Gastrocnemius medialis (tissue), 4 donors: ENCODE results near the gene UAP1. TPM values are rescaled to one million over a fixed set of nuclear protein-coding genes. Genes with fewer than 3 reads are reported as not detected.

Source experiments
- ATAC-seq, 2 donors: fragments of 150-250 bp; one replicate each; pipeline ENCODE4 v1.9.1; 2016
- DNase-seq, 2 donors: peaks; one replicate each; pipeline ENCODE4 v3.0.0-alpha.2; 2019
- H3K27ac ChIP-seq, 4 donors: fragments of 200-600 bp; sonication (generic); 1 replicate in 1 of 4; 2 replicates in 3 of 4; pipeline ENCODE4 v1.5.1; 2016 to 2018; ENCODE audit warnings: mild to moderate bottlenecking in 2 of 4, moderate library complexity in 1 of 4
- H3K27me3 ChIP-seq, 3 donors: fragments of 200-600 bp; sonication (generic) in 2 of 3; 1 replicate in 1 of 3; 2 replicates in 2 of 3; pipeline versions ENCODE4 v1.5.1 to v1.6.0; 2016 to 2019; ENCODE audit warnings: mild to moderate bottlenecking in 1 of 3, moderate library complexity in 1 of 3
- H3K36me3 ChIP-seq, 2 donors: fragments of 200-600 bp; sonication (generic) in 1 of 2; one replicate each; pipeline ENCODE4 v1.5.1; 2017 to 2018
- H3K4me1 ChIP-seq, 2 donors: fragments of 200-600 bp; sonication (generic) in 1 of 2; one replicate each; pipeline ENCODE4 v1.5.1; 2016 to 2017; ENCODE audit warnings: mild to moderate bottlenecking in 2 of 2
- H3K4me3 ChIP-seq, 4 donors: fragments of 200-600 bp; sonication (generic) in 3 of 4; 1 replicate in 1 of 4; 2 replicates in 3 of 4; pipeline ENCODE4 v1.5.1; 2016 to 2019; ENCODE audit warnings: mild to moderate bottlenecking in 2 of 4
- H3K9me3 ChIP-seq, 3 donors: fragments of 200-600 bp; sonication (generic) in 2 of 3; 1 replicate in 1 of 3; 2 replicates in 2 of 3; pipeline ENCODE4 v1.5.1; 2016 to 2019
- POLR2A ChIP-seq, 2 donors: fragments of 450-650 bp; IDR thresholded peaks; one replicate each; pipeline ENCODE4 v1.6.1; 2017; ENCODE audit warnings: antibody characterized with exemption in 2 of 2, mild to moderate bottlenecking in 2 of 2, moderate library complexity in 2 of 2
- in situ Hi-C, 4 donors: fragments of 200-750 bp; cut with MboI; loops; one replicate each; pipeline versions ENCODE4 v1.15.0 to v1.8.0; 2017; ENCODE audit warnings: low sequenced_read_pairs in 4 of 4
- intact Hi-C: fragments of 100-400 bp; cut with DNase I; formaldehyde crosslinking; loops from one replicate; pipeline ENCODE4 v1.15.1; 2023; ENCODE audit warnings: low total_unique reads
- total RNA-seq, 4 donors: library from RNA; depleted of rRNA; stranded (reverse); fragments of >200 nt; gene quantifications; one replicate each; pipeline versions ENCODE4 v1.1.0 to v1.2.3, GENCODE V29; 2016
- TF ChIP-seq, protein P1 (sequence below), 5 experiments: fragments of 450-650 bp in 3 of 5; fragments of 200-600 bp in 2 of 5; sonication (generic) in 2 of 5; IDR thresholded peaks in 4 of 5; conservative IDR thresholded peaks in 1 of 5; 1 replicate in 4 of 5; 2 replicates in 1 of 5; pipeline ENCODE4 v1.5.1; 2016 to 2019; ENCODE audit warnings: antibody characterized with exemption in 5 of 5, mild to moderate bottlenecking in 3 of 5, moderate library complexity in 3 of 5

UAP1 gene
- total RNA-seq, 4 donors from 2014 or later: 29.2 to 57.3 (median 43.2) TPM

DNA sequence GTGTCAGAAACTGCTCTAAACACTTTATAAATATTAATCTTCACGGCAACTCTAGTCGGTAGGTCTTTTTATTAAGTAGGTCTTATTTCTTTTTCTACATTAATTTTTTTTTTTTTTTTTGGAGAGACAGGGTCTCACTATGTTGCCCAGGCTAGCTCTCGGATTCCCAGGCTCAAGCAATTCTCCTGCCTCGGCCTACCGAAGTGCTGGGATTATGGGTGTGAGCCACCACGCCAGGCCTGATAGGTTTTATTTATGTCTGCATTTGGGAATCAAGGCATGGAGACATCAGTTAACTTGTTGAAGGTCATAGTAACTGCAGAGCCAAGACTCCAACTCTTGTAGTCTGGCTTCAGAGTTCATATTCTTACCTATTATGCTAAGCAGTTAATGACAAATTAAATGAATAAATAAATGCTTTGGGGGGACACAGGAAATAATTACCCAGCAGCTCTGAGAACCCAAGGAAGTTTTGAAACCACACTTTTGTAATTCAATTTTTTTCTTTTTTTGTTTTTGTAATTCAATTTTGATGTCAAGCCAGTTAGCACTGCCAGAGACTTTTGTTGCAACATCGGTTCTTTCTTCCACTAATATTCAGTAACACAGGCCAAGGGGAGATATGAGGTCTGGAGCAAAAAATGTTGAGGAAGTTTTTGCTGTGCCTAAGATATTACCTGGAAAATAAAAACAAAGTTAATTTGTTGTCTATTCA lies 9.4 kb upstream of the UAP1 start:
- Histone ChIP-seq H3K36me3 (no peaks in the 10 kb centered on the region), H3K4me3 (no peak overlapping the region), H3K4me1 (no peaks in the 10 kb centered on the region), H3K27ac (peak overlapping the region; percentile 48 to 55 (median 53)), H3K27me3 (no peaks in the 10 kb centered on the region), H3K9me3 (no peaks in the 10 kb centered on the region)
- ATAC-seq: peak; percentile 31 to 40
- in situ Hi-C loops: no loop called here
- intact Hi-C loops: no loop called here
- no peak for TF ChIP-seq POLR2A (IDR thresholded peaks at IDR 0.05)
- TF ChIP-seq, protein P1, sequence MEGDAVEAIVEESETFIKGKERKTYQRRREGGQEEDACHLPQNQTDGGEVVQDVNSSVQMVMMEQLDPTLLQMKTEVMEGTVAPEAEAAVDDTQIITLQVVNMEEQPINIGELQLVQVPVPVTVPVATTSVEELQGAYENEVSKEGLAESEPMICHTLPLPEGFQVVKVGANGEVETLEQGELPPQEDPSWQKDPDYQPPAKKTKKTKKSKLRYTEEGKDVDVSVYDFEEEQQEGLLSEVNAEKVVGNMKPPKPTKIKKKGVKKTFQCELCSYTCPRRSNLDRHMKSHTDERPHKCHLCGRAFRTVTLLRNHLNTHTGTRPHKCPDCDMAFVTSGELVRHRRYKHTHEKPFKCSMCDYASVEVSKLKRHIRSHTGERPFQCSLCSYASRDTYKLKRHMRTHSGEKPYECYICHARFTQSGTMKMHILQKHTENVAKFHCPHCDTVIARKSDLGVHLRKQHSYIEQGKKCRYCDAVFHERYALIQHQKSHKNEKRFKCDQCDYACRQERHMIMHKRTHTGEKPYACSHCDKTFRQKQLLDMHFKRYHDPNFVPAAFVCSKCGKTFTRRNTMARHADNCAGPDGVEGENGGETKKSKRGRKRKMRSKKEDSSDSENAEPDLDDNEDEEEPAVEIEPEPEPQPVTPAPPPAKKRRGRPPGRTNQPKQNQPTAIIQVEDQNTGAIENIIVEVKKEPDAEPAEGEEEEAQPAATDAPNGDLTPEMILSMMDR (IDR thresholded peaks at IDR 0.05 in 4 of 5, conservative IDR thresholded peaks at IDR 0.05 in 1 of 5): no peak
- DNase-seq: no peak

- Histone ChIP-seq H3K27ac (peak overlapping the region; percentile 53 to 57 (median 54)), H3K4me3 (no peak overlapping the region), H3K4me1 (no peaks in the 10 kb centered on the region), H3K27me3 (no peaks in the 10 kb centered on the region), H3K36me3 (no peaks in the 10 kb centered on the region), H3K9me3 (no peaks in the 10 kb centered on the region)
- intact Hi-C loops (no loop called here), in situ Hi-C loops (no loop called here)
- ATAC-seq (no peak), DNase-seq (no peak)
- no peak for TF ChIP-seq POLR2A (IDR thresholded peaks at IDR 0.05)
- TF ChIP-seq, protein P1 (IDR thresholded peaks at IDR 0.05 in 4 of 5, conservative IDR thresholded peaks at IDR 0.05 in 1 of 5): no peak
Observed at GRCh38 chr1:162552684-162553252, 8.8 kb upstream of the UAP1 start.

DNA sequence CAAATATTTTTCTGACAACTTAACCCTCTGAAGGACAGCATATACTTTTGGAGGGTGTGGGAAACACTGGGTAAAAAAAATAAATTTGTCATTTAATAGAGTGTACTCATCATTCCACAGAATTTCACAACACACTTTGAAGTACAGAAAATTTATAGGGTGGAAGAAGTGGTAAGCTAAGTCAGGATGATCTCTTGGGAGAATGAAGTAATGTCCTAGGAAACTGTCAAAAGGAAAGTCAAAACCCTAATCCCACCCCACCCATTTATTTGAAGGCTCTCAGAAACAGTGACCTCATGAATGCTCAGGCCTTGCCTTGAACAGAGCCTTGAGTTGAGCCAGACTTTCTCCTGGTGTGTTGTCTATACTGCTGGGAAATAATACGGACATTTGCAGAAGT lies 7.3 kb upstream of the UAP1 start:
- intact Hi-C loops: no loop called here
- peak overlapping the region; percentile 43 to 58 (median 56) for H3K27ac ChIP-seq
- peak; percentile 82 to 86 for ATAC-seq
- H3K4me3 ChIP-seq: no peak overlapping the region
- no peaks in the 10 kb centered on the region for H3K4me1 ChIP-seq
- no peaks in the 10 kb centered on the region for H3K27me3 ChIP-seq
- in situ Hi-C loops: no loop called here
- peak in 1 of 2 donors; percentile 34 for DNase-seq
- no peaks in the 10 kb centered on the region for H3K36me3 ChIP-seq
- TF ChIP-seq POLR2A (IDR thresholded peaks at IDR 0.05): no peak
- TF ChIP-seq, protein P1 (IDR thresholded peaks at IDR 0.05 in 4 of 5, conservative IDR thresholded peaks at IDR 0.05 in 1 of 5): no peak
- no peaks in the 10 kb centered on the region for H3K9me3 ChIP-seq

- TF ChIP-seq POLR2A (IDR thresholded peaks at IDR 0.05): no peak
- TF ChIP-seq, protein P1 (IDR thresholded peaks at IDR 0.05 in 4 of 5, conservative IDR thresholded peaks at IDR 0.05 in 1 of 5): no peak
- Histone ChIP-seq H3K27ac (no peak overlapping the region), H3K9me3 (no peaks in the 10 kb centered on the region), H3K4me1 (peaks cover 12 to 13% of the 10 kb centered on the region in 2 donors), H3K36me3 (no peaks in the 10 kb centered on the region), H3K27me3 (no peaks in the 10 kb centered on the region), H3K4me3 (no peak overlapping the region)
- no peak for DNase-seq
- intact Hi-C loops (no loop called here), in situ Hi-C loops (no loop called here)
- ATAC-seq: no peak
Observed at GRCh38 chr1:162557536-162557935, 4.0 kb upstream of the UAP1 start.
